Measurements from ENCODE around the gene OBI1.

OBI1 gene

GRCh38 chr13:78596399-78596735 is 62.6 kb downstream of the OBI1 start:
- H3K4me3 ChIP-seq (ENCODE audit: low read depth, low read length): no peak overlapping the region
- TF ChIP-seq, protein P1, sequence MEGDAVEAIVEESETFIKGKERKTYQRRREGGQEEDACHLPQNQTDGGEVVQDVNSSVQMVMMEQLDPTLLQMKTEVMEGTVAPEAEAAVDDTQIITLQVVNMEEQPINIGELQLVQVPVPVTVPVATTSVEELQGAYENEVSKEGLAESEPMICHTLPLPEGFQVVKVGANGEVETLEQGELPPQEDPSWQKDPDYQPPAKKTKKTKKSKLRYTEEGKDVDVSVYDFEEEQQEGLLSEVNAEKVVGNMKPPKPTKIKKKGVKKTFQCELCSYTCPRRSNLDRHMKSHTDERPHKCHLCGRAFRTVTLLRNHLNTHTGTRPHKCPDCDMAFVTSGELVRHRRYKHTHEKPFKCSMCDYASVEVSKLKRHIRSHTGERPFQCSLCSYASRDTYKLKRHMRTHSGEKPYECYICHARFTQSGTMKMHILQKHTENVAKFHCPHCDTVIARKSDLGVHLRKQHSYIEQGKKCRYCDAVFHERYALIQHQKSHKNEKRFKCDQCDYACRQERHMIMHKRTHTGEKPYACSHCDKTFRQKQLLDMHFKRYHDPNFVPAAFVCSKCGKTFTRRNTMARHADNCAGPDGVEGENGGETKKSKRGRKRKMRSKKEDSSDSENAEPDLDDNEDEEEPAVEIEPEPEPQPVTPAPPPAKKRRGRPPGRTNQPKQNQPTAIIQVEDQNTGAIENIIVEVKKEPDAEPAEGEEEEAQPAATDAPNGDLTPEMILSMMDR (IDR thresholded peaks at IDR 0.05; ENCODE audit: low read depth, low read length, missing control alignments): no peak
- no peak for DNase-seq (ENCODE audit: low read depth)

- no peak for DNase-seq (ENCODE audit: low read depth)
- TF ChIP-seq, protein P1 (IDR thresholded peaks at IDR 0.05; ENCODE audit: low read depth, low read length, missing control alignments): no peak
- no peak overlapping the region for H3K4me3 ChIP-seq (ENCODE audit: low read depth, low read length)
Measured at GRCh38 chr13:78595495-78596398, 63.2 kb downstream of the OBI1 start.

DNA sequence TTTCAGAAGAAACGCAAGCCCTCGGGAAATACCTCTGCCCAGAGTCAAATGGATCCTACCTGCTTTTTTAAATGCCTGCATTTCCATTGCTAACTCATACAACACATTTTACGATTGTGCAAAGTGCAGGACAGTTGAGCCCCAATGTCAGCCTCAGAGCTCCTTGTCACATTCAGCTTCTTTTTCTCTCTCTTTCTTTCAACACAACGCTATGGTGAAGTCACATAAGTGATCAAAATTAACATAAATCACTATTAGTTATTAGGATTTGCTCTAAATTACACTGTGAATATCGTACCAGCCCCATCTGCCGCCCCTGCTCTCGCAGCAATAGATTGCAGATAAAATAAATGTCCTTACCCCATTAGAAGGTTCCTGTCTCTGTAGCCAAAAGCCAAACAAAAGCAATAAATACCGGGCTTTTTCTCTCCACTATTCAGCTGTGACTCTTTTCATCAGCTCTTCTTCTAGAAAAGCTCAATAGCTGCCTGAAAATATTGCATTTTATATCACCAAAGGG is 64.4 kb downstream of the OBI1 start:
- DNase-seq (ENCODE audit: low read depth): no peak
- TF ChIP-seq, protein P1 (IDR thresholded peaks at IDR 0.05; ENCODE audit: low read depth, low read length, missing control alignments): no peak
- H3K4me3 ChIP-seq (ENCODE audit: low read depth, low read length): no peak overlapping the region

DNA sequence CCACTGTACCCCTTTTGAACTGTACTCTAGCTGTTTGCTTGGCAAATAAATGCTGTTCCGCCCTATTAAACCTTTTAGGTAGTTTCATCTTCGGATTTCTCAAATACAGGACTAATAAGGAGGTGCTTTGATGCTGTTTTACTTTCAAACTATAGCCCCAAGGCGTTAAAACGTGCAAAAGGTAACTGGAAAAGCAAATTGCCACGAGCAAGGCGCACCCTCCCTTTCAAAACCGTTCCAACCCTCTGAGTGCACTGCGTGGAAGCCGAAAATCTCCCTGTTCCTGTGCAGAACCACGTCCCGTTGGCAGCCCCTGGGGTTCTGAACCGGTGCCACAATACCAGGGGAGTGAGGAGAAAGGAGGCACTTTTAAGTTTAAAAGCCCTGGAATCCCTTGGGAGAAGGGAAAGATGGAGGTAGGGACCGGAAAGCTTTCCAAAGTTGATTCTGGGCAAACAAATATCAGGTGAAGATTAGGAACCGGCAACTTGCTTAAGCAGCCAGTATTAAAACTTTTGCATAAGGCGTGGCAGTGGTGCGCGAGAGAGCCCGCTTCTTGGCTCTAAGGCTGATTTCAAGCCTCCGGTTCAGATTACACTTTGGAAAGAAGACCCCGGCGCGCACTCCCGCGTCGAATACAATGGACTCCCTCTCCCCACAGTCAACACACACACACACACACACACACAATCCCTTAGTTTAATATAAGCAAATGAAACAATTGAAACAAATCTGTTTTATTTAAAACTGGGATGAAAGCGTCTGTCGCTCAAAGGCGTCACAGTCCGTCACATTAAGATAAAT is 65.1 kb downstream of the OBI1 start:
- H3K4me3 ChIP-seq (ENCODE audit: low read depth, low read length): no peak overlapping the region
- no peak for DNase-seq (ENCODE audit: low read depth)

DNA sequence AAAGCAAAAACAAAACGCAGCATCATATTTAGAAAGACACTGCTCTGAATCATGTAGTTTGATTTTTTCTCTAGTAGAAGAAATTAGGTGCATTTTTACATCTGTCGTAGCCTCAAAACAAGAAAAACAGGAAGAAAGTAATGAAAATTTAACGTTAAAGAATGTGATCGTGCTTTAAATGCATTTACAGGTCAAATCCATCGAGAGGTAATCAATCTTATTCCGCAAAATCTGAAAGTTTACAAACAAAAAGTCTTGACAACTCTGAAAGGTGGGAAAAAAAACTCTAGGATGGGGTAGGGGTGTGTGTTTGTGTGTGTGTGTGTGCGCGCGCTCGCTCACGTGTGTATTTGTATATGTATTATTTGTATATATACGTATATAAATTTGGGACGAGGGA is 65.8 kb downstream of the OBI1 start:
- no peak for DNase-seq (ENCODE audit: low read depth)
- no peak overlapping the region for H3K4me3 ChIP-seq (ENCODE audit: low read depth, low read length)
- TF ChIP-seq, protein P1 (IDR thresholded peaks at IDR 0.05; ENCODE audit: low read depth, low read length, missing control alignments): no peak

More for the DNA sequence above, 65.1 kb downstream of the OBI1 start:
- TF ChIP-seq, protein P1 (IDR thresholded peaks at IDR 0.05; ENCODE audit: low read depth, low read length, missing control alignments): no peak

- TF ChIP-seq, protein P1 (IDR thresholded peaks at IDR 0.05; ENCODE audit: low read depth, low read length, missing control alignments): no peak
- H3K4me3 ChIP-seq (ENCODE audit: low read depth, low read length): no peak overlapping the region
- no peak for DNase-seq (ENCODE audit: low read depth)
Measured at GRCh38 chr13:78592584-78592983, 66.4 kb downstream of the OBI1 start.

Data from GM12864 (cell line).